ENCODE data around the gene HOXC5. TPM values are rescaled to one million over a fixed set of nuclear protein-coding genes. Genes with fewer than 3 reads are reported as not detected.

HOXC5 gene
- total RNA-seq, 1 experiment from 2014 or later: 1.1 TPM

DNA sequence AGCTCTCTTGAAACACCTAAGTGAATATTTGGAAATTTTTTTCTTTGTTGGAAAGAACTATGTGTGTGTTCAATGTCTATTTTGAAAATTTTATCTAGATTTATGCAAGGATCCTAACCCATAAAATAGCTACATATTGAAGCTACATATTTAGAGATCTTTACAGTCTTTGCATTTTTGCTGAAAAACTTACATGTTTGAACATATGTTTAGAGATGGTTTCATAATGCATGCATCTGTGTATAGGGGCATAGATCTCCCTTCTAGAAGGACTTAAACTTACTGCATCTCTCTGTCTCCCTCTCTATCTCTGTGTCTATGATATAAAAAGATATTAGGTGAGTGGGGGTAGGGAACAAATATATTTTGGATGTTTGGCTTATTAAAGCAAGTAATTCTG, 12.6 kb downstream of the HOXC5 start:
- Histone ChIP-seq H3K9me3 (ENCODE audit: control insufficient read depth in 1 of 2, insufficient read depth in 1 of 2, low read depth in 1 of 2, low read length in 2 of 2) (no peaks in the 10 kb centered on the region), H3K4me1 (ENCODE audit: control insufficient read depth in 1 of 2, insufficient read depth in 2 of 2, low read length in 2 of 2) (peaks cover 0 to under 1% of the 10 kb centered on the region in 2 experiments; a peak in 1 of 4 replicates), H3K4me2 (ENCODE audit: low read length) (no peak overlapping the region), H3K79me2 (ENCODE audit: insufficient read depth, low read length) (no peaks in the 10 kb centered on the region), H3K9ac (ENCODE audit: low read length) (no peak overlapping the region), H3K9me2 (ENCODE audit: insufficient read depth) (no peaks in the 10 kb centered on the region), H4K20me1 (ENCODE audit: insufficient read depth) (no peaks in the 10 kb centered on the region), H2AFZ (ENCODE audit: low read depth, low read length, poor library complexity, severe bottlenecking) (no peak overlapping the region), H3K27me3 (ENCODE audit: insufficient read depth, low read length) (no peaks in the 10 kb centered on the region), H3K27ac (ENCODE audit: low read depth, low read length) (no peak overlapping the region), H3K36me3 (ENCODE audit: control insufficient read depth in 1 of 2, insufficient read depth in 2 of 2, low read length in 2 of 2) (no peaks in the 10 kb centered on the region), H3K4me3 (replicated peaks in 1 of 2; ENCODE audit: low read depth in 1 of 2, low read length in 2 of 2) (no peak overlapping the region)
- no TSS peak for BruUV-seq (replicated peaks)
- DNase-seq (ENCODE audit: low read depth, low spot score): no peak
- CTCF ChIA-PET: interaction anchor here (1.0 kb wide), 1 partner anchor 28 kb away, joined by 3 read pairs; no protein-coding TSS in a partner anchor
- intact Hi-C loops (cut with micrococcal nuclease): no loop called here
- RAD21 ChIA-PET (ENCODE audit: low non-redundant PET in 1 of 2, low total read pairs in 2 of 2, uncharacterized antibody in 2 of 2, unreplicated experiment in 2 of 2): no interaction called here
- TF ChIP-seq EZH2 (IDR thresholded peaks at IDR 0.05) (no peak), SP1 (IDR thresholded peaks at IDR 0.05; ENCODE audit: low read depth) (no peak), FOSL1 (IDR thresholded peaks at IDR 0.05; ENCODE audit: low read depth) (no peak), ZNF274 (IDR thresholded peaks at IDR 0.05; ENCODE audit: low read depth, low read length) (no peak)
- POLR2A ChIA-PET: no interaction called here
- no peak for ATAC-seq

GRCh38 chr12:54045868-54046521, 13.1 kb downstream of the HOXC5 start:
- H3K27me3 ChIP-seq (ENCODE audit: insufficient read depth, low read length): no peaks in the 10 kb centered on the region
- TF ChIP-seq SRF (IDR thresholded peaks at IDR 0.05; ENCODE audit: low read depth) (no peak), EZH2phosphoT487 (IDR thresholded peaks at IDR 0.05; ENCODE audit: borderline replicate concordance) (no peak), SIN3A (IDR thresholded peaks at IDR 0.05; ENCODE audit: low read depth) (no peak), RAD21 (IDR thresholded peaks at IDR 0.05; ENCODE audit: low read depth) (no peak), EGR1 (IDR thresholded peaks at IDR 0.05; ENCODE audit: low read depth) (no peak), CEBPB (IDR thresholded peaks at IDR 0.05; ENCODE audit: low read depth) (no peak), SP1 (IDR thresholded peaks at IDR 0.05; ENCODE audit: low read depth) (no peak), JUND (IDR thresholded peaks at IDR 0.05) (no peak), CBX3 (IDR thresholded peaks at IDR 0.05; ENCODE audit: low read depth) (no peak), FOSL1 (IDR thresholded peaks at IDR 0.05; ENCODE audit: low read depth) (no peak), MAX (IDR thresholded peaks at IDR 0.05) (no peak)
- TF ChIP-seq, protein P1, sequence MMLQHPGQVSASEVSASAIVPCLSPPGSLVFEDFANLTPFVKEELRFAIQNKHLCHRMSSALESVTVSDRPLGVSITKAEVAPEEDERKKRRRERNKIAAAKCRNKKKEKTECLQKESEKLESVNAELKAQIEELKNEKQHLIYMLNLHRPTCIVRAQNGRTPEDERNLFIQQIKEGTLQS (IDR thresholded peaks at IDR 0.05): no peak
- TF ChIP-seq, protein P2, sequence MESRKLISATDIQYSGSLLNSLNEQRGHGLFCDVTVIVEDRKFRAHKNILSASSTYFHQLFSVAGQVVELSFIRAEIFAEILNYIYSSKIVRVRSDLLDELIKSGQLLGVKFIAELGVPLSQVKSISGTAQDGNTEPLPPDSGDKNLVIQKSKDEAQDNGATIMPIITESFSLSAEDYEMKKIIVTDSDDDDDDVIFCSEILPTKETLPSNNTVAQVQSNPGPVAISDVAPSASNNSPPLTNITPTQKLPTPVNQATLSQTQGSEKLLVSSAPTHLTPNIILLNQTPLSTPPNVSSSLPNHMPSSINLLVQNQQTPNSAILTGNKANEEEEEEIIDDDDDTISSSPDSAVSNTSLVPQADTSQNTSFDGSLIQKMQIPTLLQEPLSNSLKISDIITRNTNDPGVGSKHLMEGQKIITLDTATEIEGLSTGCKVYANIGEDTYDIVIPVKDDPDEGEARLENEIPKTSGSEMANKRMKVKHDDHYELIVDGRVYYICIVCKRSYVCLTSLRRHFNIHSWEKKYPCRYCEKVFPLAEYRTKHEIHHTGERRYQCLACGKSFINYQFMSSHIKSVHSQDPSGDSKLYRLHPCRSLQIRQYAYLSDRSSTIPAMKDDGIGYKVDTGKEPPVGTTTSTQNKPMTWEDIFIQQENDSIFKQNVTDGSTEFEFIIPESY (IDR thresholded peaks at IDR 0.05; ENCODE audit: extremely low read depth, insufficient replicate concordance, low read length): no peak
- DNase-seq (ENCODE audit: low read depth, low spot score) (no peak), ATAC-seq (no peak)
- no peaks in the 10 kb centered on the region for H3K9me2 ChIP-seq (ENCODE audit: insufficient read depth)
- intact Hi-C loops (cut with micrococcal nuclease): no loop called here
- H3K27ac ChIP-seq (ENCODE audit: low read depth, low read length): no peak overlapping the region
- no peaks in the 10 kb centered on the region for H3K36me3 ChIP-seq (ENCODE audit: control insufficient read depth in 1 of 2, insufficient read depth in 2 of 2, low read length in 2 of 2)
- H2AFZ ChIP-seq (ENCODE audit: low read depth, low read length, poor library complexity, severe bottlenecking): no peak overlapping the region
- BruUV-seq (replicated peaks): no TSS peak
- H3K9ac ChIP-seq (ENCODE audit: low read length): no peak overlapping the region
- no peak overlapping the region for H3K4me2 ChIP-seq (ENCODE audit: low read length)
- ChIA-PET RAD21 (ENCODE audit: low non-redundant PET in 1 of 2, low total read pairs in 2 of 2, uncharacterized antibody in 2 of 2, unreplicated experiment in 2 of 2) (no interaction called here), CTCF (interaction anchor here (1.0 kb wide), 1 partner anchor 28 kb away, joined by 3 read pairs; no protein-coding TSS in a partner anchor), POLR2A (no interaction called here)
- no peaks in the 10 kb centered on the region for H3K79me2 ChIP-seq (ENCODE audit: insufficient read depth, low read length)
- H4K20me1 ChIP-seq (ENCODE audit: insufficient read depth): no peaks in the 10 kb centered on the region
- no peaks in the 10 kb centered on the region for H3K9me3 ChIP-seq (ENCODE audit: control insufficient read depth in 1 of 2, insufficient read depth in 1 of 2, low read depth in 1 of 2, low read length in 2 of 2)
- no peaks in the 10 kb centered on the region for H3K4me1 ChIP-seq (ENCODE audit: control insufficient read depth in 1 of 2, insufficient read depth in 2 of 2, low read length in 2 of 2)
- H3K4me3 ChIP-seq (replicated peaks in 1 of 2; ENCODE audit: low read depth in 1 of 2, low read length in 2 of 2): no peak overlapping the region

Measured in HCT116 (cell line).